Left lung (tissue), 10 donors: ENCODE results near the gene RPL31. TPM values are rescaled to one million over a fixed set of nuclear protein-coding genes. Genes with fewer than 3 reads are reported as not detected.

Source experiments
- ATAC-seq: fragments of 200-7000 bp; cut with Tn5 transposase; one replicate; pipeline ENCODE4 v1.9.1; 2020; ENCODE audit warnings: moderate library complexity
- DNase-seq, 4 donors: peaks; one replicate each; pipeline ENCODE4 v3.0.0-alpha.2; 2013 to 2020
- H3K27ac ChIP-seq, 2 donors: fragments of 200-600 bp; sonication (generic) in 1 of 2; one replicate each; pipeline versions ENCODE4 v1.5.0 to v1.8.0; 2020 to 2021
- H3K27me3 ChIP-seq, 2 donors: fragments of 200-600 bp; sonication (generic) in 1 of 2; one replicate each; pipeline versions ENCODE4 v1.5.0 to v1.8.0; 2020 to 2021
- H3K36me3 ChIP-seq, 2 donors: fragments of 200-600 bp; sonication (generic) in 1 of 2; one replicate each; pipeline versions ENCODE4 v1.5.0 to v1.8.0; 2020 to 2021
- H3K4me1 ChIP-seq, 2 donors: fragments of 200-600 bp; one replicate each; pipeline ENCODE4 v1.8.0; 2021
- H3K4me3 ChIP-seq, 2 donors: fragments of 200-600 bp; sonication (generic) in 1 of 2; one replicate each; pipeline versions ENCODE4 v1.5.0 to v1.8.0; 2020 to 2021; ENCODE audit warnings: mild to moderate bottlenecking in 1 of 2
- H3K9me3 ChIP-seq, 2 donors: fragments of 200-600 bp; sonication (generic) in 1 of 2; one replicate each; pipeline versions ENCODE4 v1.5.0 to v1.8.0; 2020 to 2021
- intact Hi-C, 2 donors: fragments of 100-400 bp; cut with DNase I; formaldehyde crosslinking; loops; one replicate each; pipeline versions ENCODE4 v1.11.2 to v1.14.2; 2022
- polyA plus RNA-seq, 6 donors: library from polyadenylated mRNA; unstranded; fragments of 120-200 nt; gene quantifications; one replicate each; pipeline ENCODE4 v1.2.1, GENCODE V29; 2013; ENCODE audit not compliant: insufficient read length in 6 of 6
- total RNA-seq, 2 donors: library from RNA; stranded (reverse); fragmentation: NEBNext Ultra II Directional; extraction: Animal tissue kit (Norgen Biotek cat#: 25700); gene quantifications; one replicate each; pipeline ENCODE4 v1.2.1, GENCODE V29; 2021
- TF ChIP-seq, protein P1 (sequence below), 2 donors: fragments of 200-600 bp; sonication (generic) in 1 of 2; IDR thresholded peaks; one replicate each; pipeline versions ENCODE4 v1.5.0 to v1.8.0; 2021; ENCODE audit warnings: antibody characterized with exemption in 2 of 2
- donor health status: DM: no; HTN: yes; CAD: no.
- donor health status: DM: no; HTN: no; CAD: no.

The RPL31 gene
- total and polyA plus RNA-seq, 8 donors = 865 to 3,696 (median 3,172) TPM

- H3K27ac ChIP-seq = no peak overlapping the region
- no peaks in the 10 kb centered on the region for H3K27me3 ChIP-seq
- ATAC-seq (no peak), DNase-seq (no peak)
- no peak overlapping the region for H3K4me3 ChIP-seq
- no peaks in the 10 kb centered on the region for H3K9me3 ChIP-seq
- H3K4me1 ChIP-seq = no peaks in the 10 kb centered on the region
- H3K36me3 ChIP-seq = no peaks in the 10 kb centered on the region
- intact Hi-C loops = no loop called here
- TF ChIP-seq, protein P1, sequence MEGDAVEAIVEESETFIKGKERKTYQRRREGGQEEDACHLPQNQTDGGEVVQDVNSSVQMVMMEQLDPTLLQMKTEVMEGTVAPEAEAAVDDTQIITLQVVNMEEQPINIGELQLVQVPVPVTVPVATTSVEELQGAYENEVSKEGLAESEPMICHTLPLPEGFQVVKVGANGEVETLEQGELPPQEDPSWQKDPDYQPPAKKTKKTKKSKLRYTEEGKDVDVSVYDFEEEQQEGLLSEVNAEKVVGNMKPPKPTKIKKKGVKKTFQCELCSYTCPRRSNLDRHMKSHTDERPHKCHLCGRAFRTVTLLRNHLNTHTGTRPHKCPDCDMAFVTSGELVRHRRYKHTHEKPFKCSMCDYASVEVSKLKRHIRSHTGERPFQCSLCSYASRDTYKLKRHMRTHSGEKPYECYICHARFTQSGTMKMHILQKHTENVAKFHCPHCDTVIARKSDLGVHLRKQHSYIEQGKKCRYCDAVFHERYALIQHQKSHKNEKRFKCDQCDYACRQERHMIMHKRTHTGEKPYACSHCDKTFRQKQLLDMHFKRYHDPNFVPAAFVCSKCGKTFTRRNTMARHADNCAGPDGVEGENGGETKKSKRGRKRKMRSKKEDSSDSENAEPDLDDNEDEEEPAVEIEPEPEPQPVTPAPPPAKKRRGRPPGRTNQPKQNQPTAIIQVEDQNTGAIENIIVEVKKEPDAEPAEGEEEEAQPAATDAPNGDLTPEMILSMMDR (IDR thresholded peaks at IDR 0.05) = no peak
These were observed 11.3 kb upstream of the RPL31 start for GRCh38 chr2:100990650-100991403.

GRCh38 chr2:100991404-100991773 is 10.7 kb upstream of the RPL31 start:
- intact Hi-C loops = no loop called here
- no peak overlapping the region for H3K27ac ChIP-seq
- TF ChIP-seq, protein P1 (IDR thresholded peaks at IDR 0.05) = no peak
- no peaks in the 10 kb centered on the region for H3K9me3 ChIP-seq
- H3K4me1 ChIP-seq = no peaks in the 10 kb centered on the region
- H3K27me3 ChIP-seq = no peaks in the 10 kb centered on the region
- DNase-seq (no peak), ATAC-seq (no peak)
- H3K36me3 ChIP-seq = no peaks in the 10 kb centered on the region
- no peak overlapping the region for H3K4me3 ChIP-seq

DNA sequence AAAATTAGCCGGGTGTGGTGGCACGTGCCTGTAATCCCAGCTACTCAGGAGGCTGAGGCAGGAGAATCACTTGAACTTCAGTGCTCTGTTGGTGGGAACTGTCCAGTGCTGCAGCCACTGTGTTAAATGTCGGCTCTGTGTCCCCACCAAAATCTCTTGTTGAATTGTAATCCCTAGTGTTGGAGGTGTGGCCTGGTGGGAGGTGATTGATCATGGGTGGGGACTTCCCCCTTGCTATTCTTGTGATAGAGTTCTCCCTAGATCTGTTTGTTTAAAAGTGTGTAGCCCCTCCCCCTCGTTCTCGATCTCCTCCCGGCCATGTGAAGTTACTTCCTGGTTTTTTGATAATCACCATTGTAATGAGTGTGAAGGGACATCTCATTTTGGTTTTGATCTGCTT is 9.8 kb upstream of the RPL31 start:
- Histone ChIP-seq H3K27ac (no peak overlapping the region), H3K4me1 (no peaks in the 10 kb centered on the region), H3K36me3 (no peaks in the 10 kb centered on the region), H3K4me3 (no peak overlapping the region), H3K27me3 (no peaks in the 10 kb centered on the region), H3K9me3 (no peaks in the 10 kb centered on the region)
- TF ChIP-seq, protein P1 (IDR thresholded peaks at IDR 0.05) = no peak
- DNase-seq (no peak), ATAC-seq (no peak)
- intact Hi-C loops = no loop called here

DNA sequence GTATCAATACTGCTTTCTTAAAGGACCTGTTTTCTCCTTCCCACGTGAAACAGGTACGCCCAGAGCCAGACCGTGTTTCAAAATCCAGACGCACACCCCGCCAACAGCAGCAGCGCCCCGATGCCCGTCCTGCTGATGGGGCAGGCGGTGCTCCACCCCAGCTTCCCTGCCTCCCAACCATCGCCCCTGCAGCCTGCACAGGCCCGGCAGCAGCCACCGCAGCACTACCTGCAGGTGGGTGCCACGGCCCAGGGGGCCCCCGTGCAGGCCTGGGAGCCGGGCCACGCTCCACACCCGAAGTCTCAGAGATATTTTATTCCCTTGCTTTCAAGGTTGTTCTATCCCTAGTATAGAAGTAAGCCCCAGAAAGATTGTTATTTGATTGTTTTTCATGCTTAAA is 8.8 kb upstream of the RPL31 start:
- Histone ChIP-seq H3K36me3 (no peaks in the 10 kb centered on the region), H3K27me3 (no peaks in the 10 kb centered on the region), H3K4me3 (no peak overlapping the region), H3K27ac (no peak overlapping the region), H3K4me1 (no peaks in the 10 kb centered on the region), H3K9me3 (no peaks in the 10 kb centered on the region)
- no peak for DNase-seq
- intact Hi-C loops = no loop called here
- ATAC-seq = no peak
- TF ChIP-seq, protein P1 (IDR thresholded peaks at IDR 0.05) = no peak

GRCh38 chr2:100995309-100996075 is 6.6 kb upstream of the RPL31 start:
- DNase-seq (no peak), ATAC-seq (no peak)
- no peaks in the 10 kb centered on the region for H3K9me3 ChIP-seq
- intact Hi-C loops = no loop called here
- no peak overlapping the region for H3K27ac ChIP-seq
- no peaks in the 10 kb centered on the region for H3K4me1 ChIP-seq
- no peaks in the 10 kb centered on the region for H3K36me3 ChIP-seq
- H3K27me3 ChIP-seq = no peaks in the 10 kb centered on the region
- H3K4me3 ChIP-seq = no peak overlapping the region
- TF ChIP-seq, protein P1 (IDR thresholded peaks at IDR 0.05) = no peak
